Endothelial cell (in vitro differentiated cells): ENCODE measurements around the gene SMCO4. TPM values are rescaled to one million over a fixed set of nuclear protein-coding genes. Genes with fewer than 3 reads are reported as not detected.

Source experiments
- DNase-seq: peaks from one replicate; pipeline ENCODE4 v3.0.0; 2021; ENCODE audit warnings: low spot score
- H3K27ac Mint-ChIP-seq: one replicate; pipeline ENCODE4 v1.8.0; 2021; ENCODE audit warnings: mixed read lengths, inconsistent platforms; ENCODE audit not compliant: unreplicated experiment
- H3K27me3 Mint-ChIP-seq: one replicate; pipeline ENCODE4 v1.8.0; 2021; ENCODE audit warnings: mild to moderate bottlenecking, moderate library complexity, mixed read lengths, inconsistent platforms; ENCODE audit not compliant: unreplicated experiment
- H3K36me3 Mint-ChIP-seq: one replicate; pipeline ENCODE4 v1.8.0; 2021; ENCODE audit warnings: mild to moderate bottlenecking, low read depth, mixed read lengths, inconsistent platforms; ENCODE audit not compliant: unreplicated experiment
- H3K4me1 Mint-ChIP-seq: one replicate; pipeline ENCODE4 v1.8.0; 2021; ENCODE audit warnings: mild to moderate bottlenecking, mixed read lengths, inconsistent platforms; ENCODE audit not compliant: unreplicated experiment
- H3K4me3 Mint-ChIP-seq: one replicate; pipeline ENCODE4 v1.8.0; 2021; ENCODE audit warnings: mild to moderate bottlenecking, mixed read lengths, inconsistent platforms; ENCODE audit not compliant: unreplicated experiment
- H3K9me3 Mint-ChIP-seq: one replicate; pipeline ENCODE4 v1.8.0; 2021; ENCODE audit warnings: mixed read lengths, inconsistent platforms; ENCODE audit not compliant: unreplicated experiment
- total RNA-seq: library from RNA; stranded (reverse); fragmentation: NEBNext Ultra II Directional; extraction: Animal tissue kit (Norgen Biotek cat#: 25700); gene quantifications from one replicate; pipeline ENCODE4 v1.2.1, GENCODE V29; 2021; ENCODE audit not compliant: unreplicated experiment
- TF ChIP-seq, protein P1 (sequence below): fragments of 200-600 bp; sonication (generic); IDR thresholded peaks from one replicate; pipeline ENCODE4 v1.5.0; 2021; ENCODE audit warnings: antibody characterized with exemption; ENCODE audit not compliant: unreplicated experiment

The SMCO4 gene
- total RNA-seq, 1 donor from 2014 or later, result 23.7 TPM

- peaks cover 6% of the 10 kb centered on the region for H3K4me1 Mint-ChIP-seq
- TF ChIP-seq, protein P1, sequence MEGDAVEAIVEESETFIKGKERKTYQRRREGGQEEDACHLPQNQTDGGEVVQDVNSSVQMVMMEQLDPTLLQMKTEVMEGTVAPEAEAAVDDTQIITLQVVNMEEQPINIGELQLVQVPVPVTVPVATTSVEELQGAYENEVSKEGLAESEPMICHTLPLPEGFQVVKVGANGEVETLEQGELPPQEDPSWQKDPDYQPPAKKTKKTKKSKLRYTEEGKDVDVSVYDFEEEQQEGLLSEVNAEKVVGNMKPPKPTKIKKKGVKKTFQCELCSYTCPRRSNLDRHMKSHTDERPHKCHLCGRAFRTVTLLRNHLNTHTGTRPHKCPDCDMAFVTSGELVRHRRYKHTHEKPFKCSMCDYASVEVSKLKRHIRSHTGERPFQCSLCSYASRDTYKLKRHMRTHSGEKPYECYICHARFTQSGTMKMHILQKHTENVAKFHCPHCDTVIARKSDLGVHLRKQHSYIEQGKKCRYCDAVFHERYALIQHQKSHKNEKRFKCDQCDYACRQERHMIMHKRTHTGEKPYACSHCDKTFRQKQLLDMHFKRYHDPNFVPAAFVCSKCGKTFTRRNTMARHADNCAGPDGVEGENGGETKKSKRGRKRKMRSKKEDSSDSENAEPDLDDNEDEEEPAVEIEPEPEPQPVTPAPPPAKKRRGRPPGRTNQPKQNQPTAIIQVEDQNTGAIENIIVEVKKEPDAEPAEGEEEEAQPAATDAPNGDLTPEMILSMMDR, result no peak
- DNase-seq, result no peak
- H3K36me3 Mint-ChIP-seq, result peaks cover 15% of the 10 kb centered on the region
- H3K27me3 Mint-ChIP-seq, result peaks cover 1% of the 10 kb centered on the region
- H3K27ac Mint-ChIP-seq, result no peak overlapping the region
- H3K9me3 Mint-ChIP-seq, result no peaks in the 10 kb centered on the region
- peak overlapping the region; percentile 70 for H3K4me3 Mint-ChIP-seq
Measured at GRCh38 chr11:93477684-93478234, 65.4 kb downstream of the SMCO4 start.

GRCh38 chr11:93476796-93477195 lies 66.4 kb downstream of the SMCO4 start:
- H3K27me3 Mint-ChIP-seq, result no peaks in the 10 kb centered on the region
- TF ChIP-seq, protein P1, result no peak
- DNase-seq, result no peak
- H3K9me3 Mint-ChIP-seq, result no peaks in the 10 kb centered on the region
- H3K4me3 Mint-ChIP-seq, result no peak overlapping the region
- H3K27ac Mint-ChIP-seq, result no peak overlapping the region
- H3K36me3 Mint-ChIP-seq, result peaks cover 15% of the 10 kb centered on the region
- H3K4me1 Mint-ChIP-seq, result peaks cover 6% of the 10 kb centered on the region

GRCh38 chr11:93474123-93474522 lies 69.1 kb downstream of the SMCO4 start:
- no peaks in the 10 kb centered on the region for H3K9me3 Mint-ChIP-seq
- no peak for DNase-seq
- H3K36me3 Mint-ChIP-seq, result peaks cover 15% of the 10 kb centered on the region
- H3K4me3 Mint-ChIP-seq, result no peak overlapping the region
- TF ChIP-seq, protein P1, result no peak
- peaks cover 9% of the 10 kb centered on the region for H3K4me1 Mint-ChIP-seq
- no peaks in the 10 kb centered on the region for H3K27me3 Mint-ChIP-seq
- H3K27ac Mint-ChIP-seq, result no peak overlapping the region

DNA sequence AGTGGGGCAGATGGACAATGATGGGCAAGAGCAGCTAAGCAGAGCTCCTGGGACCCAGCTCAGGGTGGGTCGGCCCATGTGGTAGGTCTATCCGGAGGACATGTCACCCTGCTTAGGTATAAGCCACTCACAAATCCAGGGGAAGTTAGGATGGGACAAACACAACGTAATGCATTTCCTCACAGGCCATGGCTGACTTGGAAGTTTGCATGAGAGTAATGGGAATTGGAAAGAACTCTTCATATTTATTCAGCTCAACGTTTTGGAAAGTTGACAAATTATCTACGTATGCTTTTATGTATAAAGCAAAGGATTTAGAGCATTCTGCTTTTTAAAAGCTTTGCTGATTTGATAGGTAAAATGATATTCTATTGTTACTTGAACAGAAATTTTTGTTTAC lies 74.9 kb downstream of the SMCO4 start:
- Mint-ChIP-seq H3K27me3 (no peaks in the 10 kb centered on the region), H3K9me3 (no peaks in the 10 kb centered on the region), H3K4me3 (no peak overlapping the region), H3K4me1 (peaks cover 2% of the 10 kb centered on the region), H3K27ac (no peak overlapping the region), H3K36me3 (no peaks in the 10 kb centered on the region)
- TF ChIP-seq, protein P1, result no peak
- no peak for DNase-seq

DNA sequence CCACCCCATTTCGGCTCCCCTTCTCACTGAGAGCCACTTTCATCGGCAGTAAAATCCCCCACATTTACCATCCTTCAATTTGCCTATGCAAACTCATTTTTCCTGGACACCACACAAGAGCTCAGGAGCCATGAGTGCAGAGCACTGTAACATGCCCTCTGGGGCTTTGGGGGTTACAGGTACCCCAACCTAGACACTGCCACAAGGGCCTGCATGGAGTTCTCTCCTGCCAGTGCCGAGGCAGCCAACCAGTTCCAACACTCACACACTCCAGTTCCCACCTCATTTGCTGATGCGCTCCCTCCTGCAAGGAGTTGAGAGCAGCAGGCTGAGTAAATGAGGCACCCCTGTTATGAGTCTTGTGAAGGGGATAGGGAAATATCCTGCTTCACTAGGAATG lies 76.1 kb downstream of the SMCO4 start:
- TF ChIP-seq, protein P1, result no peak
- no peak for DNase-seq
- peaks cover 2% of the 10 kb centered on the region for H3K4me1 Mint-ChIP-seq
- H3K4me3 Mint-ChIP-seq, result no peak overlapping the region
- peaks cover 2% of the 10 kb centered on the region for H3K27me3 Mint-ChIP-seq
- no peak overlapping the region for H3K27ac Mint-ChIP-seq
- no peaks in the 10 kb centered on the region for H3K36me3 Mint-ChIP-seq
- H3K9me3 Mint-ChIP-seq, result no peaks in the 10 kb centered on the region
